ENCODE measurements around the gene MAMLD1.

MAMLD1 gene

DNA sequence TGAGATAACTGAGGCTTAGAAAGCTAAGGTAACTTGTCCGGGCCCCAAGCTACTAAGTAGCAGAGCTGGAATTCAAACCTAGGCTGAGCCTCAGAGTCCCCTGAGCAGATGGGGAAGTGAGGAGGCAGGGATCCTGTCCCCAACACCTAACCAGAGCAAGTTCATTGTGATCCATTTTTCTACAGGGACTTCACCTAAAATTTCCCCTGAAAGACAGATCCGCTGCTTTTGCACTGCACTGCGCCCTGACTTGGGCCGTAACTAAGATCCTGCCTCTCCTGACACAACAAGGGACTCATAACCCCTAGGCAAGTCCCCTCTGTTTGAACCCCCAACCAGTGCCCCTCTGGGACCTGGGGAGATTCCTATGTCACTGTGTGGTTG lies 179.7 kb downstream of the MAMLD1 start:
- H3K9me3 ChIP-seq (ENCODE audit: insufficient read depth, low read length): no peaks in the 10 kb centered on the region
- no peak overlapping the region for H2AFZ ChIP-seq (ENCODE audit: low read depth, low read length, severe bottlenecking)
- no peaks in the 10 kb centered on the region for H3K36me3 ChIP-seq (ENCODE audit: low read length)
- no peak overlapping the region for H3K9ac ChIP-seq (ENCODE audit: low read length)
- no peaks in the 10 kb centered on the region for H3K79me2 ChIP-seq (ENCODE audit: insufficient read depth, low read length)
- H3K4me3 ChIP-seq (ENCODE audit: insufficient read depth, low read length, poor library complexity, severe bottlenecking): no peak overlapping the region
- no peak overlapping the region for H3K4me2 ChIP-seq (ENCODE audit: low read depth, low read length, poor library complexity, severe bottlenecking)
- H3K9me2 ChIP-seq (replicated peaks; ENCODE audit: insufficient read depth, low read length): no peaks in the 10 kb centered on the region
- no peak overlapping the region for H3K27ac ChIP-seq (ENCODE audit: low read depth, low read length)
- H4K20me1 ChIP-seq (ENCODE audit: low read depth, low read length): no peaks in the 10 kb centered on the region
- H3K27me3 ChIP-seq (ENCODE audit: low read length): no peaks in the 10 kb centered on the region
- TF ChIP-seq EZH2phosphoT487 (conservative IDR thresholded peaks at IDR 0.05; ENCODE audit: low read length): no peak
- TF ChIP-seq, protein P1, sequence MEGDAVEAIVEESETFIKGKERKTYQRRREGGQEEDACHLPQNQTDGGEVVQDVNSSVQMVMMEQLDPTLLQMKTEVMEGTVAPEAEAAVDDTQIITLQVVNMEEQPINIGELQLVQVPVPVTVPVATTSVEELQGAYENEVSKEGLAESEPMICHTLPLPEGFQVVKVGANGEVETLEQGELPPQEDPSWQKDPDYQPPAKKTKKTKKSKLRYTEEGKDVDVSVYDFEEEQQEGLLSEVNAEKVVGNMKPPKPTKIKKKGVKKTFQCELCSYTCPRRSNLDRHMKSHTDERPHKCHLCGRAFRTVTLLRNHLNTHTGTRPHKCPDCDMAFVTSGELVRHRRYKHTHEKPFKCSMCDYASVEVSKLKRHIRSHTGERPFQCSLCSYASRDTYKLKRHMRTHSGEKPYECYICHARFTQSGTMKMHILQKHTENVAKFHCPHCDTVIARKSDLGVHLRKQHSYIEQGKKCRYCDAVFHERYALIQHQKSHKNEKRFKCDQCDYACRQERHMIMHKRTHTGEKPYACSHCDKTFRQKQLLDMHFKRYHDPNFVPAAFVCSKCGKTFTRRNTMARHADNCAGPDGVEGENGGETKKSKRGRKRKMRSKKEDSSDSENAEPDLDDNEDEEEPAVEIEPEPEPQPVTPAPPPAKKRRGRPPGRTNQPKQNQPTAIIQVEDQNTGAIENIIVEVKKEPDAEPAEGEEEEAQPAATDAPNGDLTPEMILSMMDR (IDR thresholded peaks at IDR 0.05; ENCODE audit: insufficient read depth, low read length, poor library complexity, severe bottlenecking): no peak
- no peaks in the 10 kb centered on the region for H3F3A ChIP-seq (ENCODE audit: insufficient read depth)

DNA sequence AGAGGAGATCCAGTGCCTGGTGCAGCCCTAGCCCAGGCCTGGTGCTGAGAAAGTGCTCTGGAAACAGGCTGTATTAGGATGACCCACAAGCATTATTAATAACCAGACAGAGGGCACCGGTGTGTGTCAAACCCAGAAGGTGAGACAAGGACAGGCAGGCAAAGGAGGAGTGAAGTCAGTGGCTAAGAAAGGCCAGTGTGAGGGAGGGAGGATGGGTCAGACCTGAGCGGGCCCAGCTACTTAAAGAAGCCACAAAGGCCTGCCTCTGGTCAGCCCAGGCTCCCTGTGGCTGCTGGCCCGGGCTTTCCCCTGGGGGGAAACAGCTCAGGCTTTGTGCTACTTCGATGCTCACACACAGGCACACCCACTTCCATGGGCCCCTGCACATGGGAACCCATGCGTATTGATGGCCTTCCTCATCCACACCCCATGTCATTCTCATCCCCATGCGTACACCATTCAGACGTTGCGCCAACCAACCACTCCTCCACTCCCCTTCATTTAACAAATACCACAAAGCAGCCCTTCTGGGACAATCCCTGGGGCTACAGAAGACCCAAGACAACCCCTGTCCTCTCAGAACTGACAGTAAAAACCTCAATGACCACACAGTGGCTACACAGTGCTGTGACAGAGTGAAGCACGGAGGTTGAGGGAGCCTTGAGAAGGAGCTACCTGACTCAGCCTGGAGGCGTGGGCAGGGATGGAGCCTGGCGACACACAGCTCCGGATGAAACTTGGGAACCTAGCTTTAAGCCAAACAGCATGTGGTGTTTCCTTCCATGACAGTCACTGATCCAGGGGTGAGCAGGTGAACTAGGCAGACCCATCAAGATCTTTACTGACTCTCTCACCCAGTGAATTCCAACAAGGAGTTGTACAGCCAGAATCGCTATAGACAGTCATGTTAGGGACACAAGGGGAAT lies 180.4 kb downstream of the MAMLD1 start:
- H3K4me3 ChIP-seq (ENCODE audit: insufficient read depth, low read length, poor library complexity, severe bottlenecking): no peak overlapping the region
- H3K9me3 ChIP-seq (ENCODE audit: insufficient read depth, low read length): no peaks in the 10 kb centered on the region
- H3K27ac ChIP-seq (ENCODE audit: low read depth, low read length): no peak overlapping the region
- no peaks in the 10 kb centered on the region for H3K36me3 ChIP-seq (ENCODE audit: low read length)
- H3K27me3 ChIP-seq (ENCODE audit: low read length): no peaks in the 10 kb centered on the region
- TF ChIP-seq, protein P1 (IDR thresholded peaks at IDR 0.05; ENCODE audit: insufficient read depth, low read length, poor library complexity, severe bottlenecking): no peak
- no peak for TF ChIP-seq EZH2phosphoT487 (conservative IDR thresholded peaks at IDR 0.05; ENCODE audit: low read length)
- no peaks in the 10 kb centered on the region for H4K20me1 ChIP-seq (ENCODE audit: low read depth, low read length)
- no peak overlapping the region for H3K9ac ChIP-seq (ENCODE audit: low read length)
- H3F3A ChIP-seq (ENCODE audit: insufficient read depth): no peaks in the 10 kb centered on the region
- no peak overlapping the region for H2AFZ ChIP-seq (ENCODE audit: low read depth, low read length, severe bottlenecking)
- no peak overlapping the region for H3K4me2 ChIP-seq (ENCODE audit: low read depth, low read length, poor library complexity, severe bottlenecking)
- no peaks in the 10 kb centered on the region for H3K79me2 ChIP-seq (ENCODE audit: insufficient read depth, low read length)
- no peaks in the 10 kb centered on the region for H3K9me2 ChIP-seq (replicated peaks; ENCODE audit: insufficient read depth, low read length)

DNA sequence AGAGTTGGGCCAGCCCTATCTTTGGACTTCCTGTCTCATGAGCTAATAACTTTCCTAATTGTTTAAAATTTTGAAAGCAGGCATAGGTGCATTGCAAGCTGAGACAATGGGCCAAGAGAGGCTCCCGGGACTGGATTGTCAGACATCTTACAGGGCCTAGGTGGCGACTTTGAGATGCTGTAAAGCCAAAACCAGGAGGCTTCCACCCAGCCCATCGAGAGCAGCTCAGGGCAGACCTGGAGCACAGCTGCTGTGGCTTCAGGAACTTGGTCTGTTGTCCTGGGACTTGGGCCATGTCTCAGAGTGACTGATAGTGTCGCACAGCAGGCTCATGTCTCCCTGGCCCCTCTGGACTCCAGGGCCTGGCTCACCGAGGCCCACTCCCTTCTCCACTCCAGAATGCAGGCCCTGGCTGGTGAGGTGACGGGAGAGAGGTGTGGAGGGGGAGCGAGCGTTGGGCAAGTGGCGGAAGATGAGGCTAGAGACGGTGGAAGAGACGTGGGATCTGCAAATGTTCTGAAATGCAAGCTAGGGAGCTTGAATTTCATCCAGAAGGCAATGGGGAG lies 181.2 kb downstream of the MAMLD1 start:
- Histone ChIP-seq H3K9me2 (replicated peaks; ENCODE audit: insufficient read depth, low read length) (no peaks in the 10 kb centered on the region), H3K27ac (ENCODE audit: low read depth, low read length) (no peak overlapping the region), H3K4me3 (ENCODE audit: insufficient read depth, low read length, poor library complexity, severe bottlenecking) (no peak overlapping the region), H2AFZ (ENCODE audit: low read depth, low read length, severe bottlenecking) (no peak overlapping the region), H3K4me2 (ENCODE audit: low read depth, low read length, poor library complexity, severe bottlenecking) (no peak overlapping the region), H3K36me3 (ENCODE audit: low read length) (no peaks in the 10 kb centered on the region), H3K9me3 (ENCODE audit: insufficient read depth, low read length) (no peaks in the 10 kb centered on the region), H3F3A (ENCODE audit: insufficient read depth) (no peaks in the 10 kb centered on the region), H4K20me1 (ENCODE audit: low read depth, low read length) (no peaks in the 10 kb centered on the region), H3K79me2 (ENCODE audit: insufficient read depth, low read length) (no peaks in the 10 kb centered on the region), H3K27me3 (ENCODE audit: low read length) (no peaks in the 10 kb centered on the region), H3K9ac (ENCODE audit: low read length) (no peak overlapping the region)
- TF ChIP-seq, protein P1 (IDR thresholded peaks at IDR 0.05; ENCODE audit: insufficient read depth, low read length, poor library complexity, severe bottlenecking): no peak
- no peak for TF ChIP-seq EZH2phosphoT487 (conservative IDR thresholded peaks at IDR 0.05; ENCODE audit: low read length)

Measured in SU-DHL-6 (cell line).